ENCODE data around the gene SETD4. TPM values are rescaled to one million over a fixed set of nuclear protein-coding genes. Genes with fewer than 3 reads are reported as not detected.

Gene SETD4
- total and polyA plus RNA-seq, 2 of the 13 experiments (the other 11 are each of a cell fraction or from before 2014, with no cell fraction given) = 7.1 to 14.4 TPM

- DNase-seq (ENCODE audit: low spot score) = no peak
- intact Hi-C loops (cut with micrococcal nuclease; ENCODE audit: unreplicated experiment) (loop anchor here (10.0 kb wide), 1 partner anchor 1138 kb away; no protein-coding TSS in a partner anchor), in situ Hi-C loops (cut with HindIII; ENCODE audit: extremely low pct_ligation_motif_present, low pct_unique_long_range_greater_than_20kb) (no loop called here)
- Histone ChIP-seq H3K4me3 (replicated peaks in 1 of 3; ENCODE audit: insufficient read depth in 1 of 3, low read depth in 2 of 3, low read length in 3 of 3) (no peak overlapping the region), H3K79me2 (ENCODE audit: insufficient read depth, low read length) (no peaks in the 10 kb centered on the region), H3K27ac (ENCODE audit: extremely low read length, insufficient read depth, low read length) (no peak overlapping the region), H3K9me3 (ENCODE audit: low read length) (no peaks in the 10 kb centered on the region), H3K36me3 (replicated peaks in 1 of 2; ENCODE audit: control insufficient read depth in 1 of 2, insufficient read depth in 2 of 2, low read length in 2 of 2) (no peaks in the 10 kb centered on the region), H3K4me1 (ENCODE audit: insufficient read depth, low read length) (no peaks in the 10 kb centered on the region), H4K20me1 (ENCODE audit: insufficient read depth, low read length) (no peaks in the 10 kb centered on the region), H3K9ac (ENCODE audit: insufficient read depth, low read depth, low read length) (no peak overlapping the region), H3K4me2 (ENCODE audit: low read depth, low read length) (no peak overlapping the region), H3K27me3 (ENCODE audit: control insufficient read depth in 1 of 2, insufficient read depth in 2 of 2, low read length in 2 of 2) (peaks cover 0 to 2% of the 10 kb centered on the region in 2 experiments; a peak in 2 of 5 replicates), H2AFZ (ENCODE audit: low read length) (no peak overlapping the region)
- 56% methylated on average over 5 of the region's 6 CpGs for WGBS (ENCODE audit: low lambda C conversion rate)
- no TSS peak for BruUV-seq (replicated peaks)
- no peak for ATAC-seq
- CTCF ChIA-PET (ENCODE audit: low intra/inter-chr PET ratio, low total read pairs) = no interaction called here
- FAIRE-seq = no peak
- POLR2A ChIA-PET = no interaction called here
- TF ChIP-seq ZNF709 (CRISPR knock-in tag; IDR thresholded peaks at IDR 0.05) (no peak), YEATS4 (CRISPR knock-in tag; IDR thresholded peaks at IDR 0.05; ENCODE audit: borderline replicate concordance) (no peak), ZFP91 (CRISPR knock-in tag; IDR thresholded peaks at IDR 0.05; ENCODE audit: borderline replicate concordance) (no peak), PHB2 (IDR thresholded peaks at IDR 0.05; ENCODE audit: partially characterized antibody) (no peak), ZNF556 (CRISPR knock-in tag; IDR thresholded peaks at IDR 0.05; ENCODE audit: borderline replicate concordance) (no peak), EP300 (IDR thresholded peaks at IDR 0.05; ENCODE audit: low read depth in 2 of 2, low read length in 2 of 2) (no peak), EP300 (CRISPR knock-in tag; IDR thresholded peaks at IDR 0.05; ENCODE audit: borderline replicate concordance) (no peak), ZNF275 (CRISPR knock-in tag; IDR thresholded peaks at IDR 0.05; ENCODE audit: borderline replicate concordance) (no peak), FOXP1 (IDR thresholded peaks at IDR 0.05) (no peak), FOXP1 (CRISPR knock-in tag; IDR thresholded peaks at IDR 0.05) (no peak), RFX3 (CRISPR knock-in tag; IDR thresholded peaks at IDR 0.05) (no peak), ZBTB40 (IDR thresholded peaks at IDR 0.05) (no peak), ZBTB40 (CRISPR knock-in tag; IDR thresholded peaks at IDR 0.05) (no peak), ZNF839 (CRISPR knock-in tag; IDR thresholded peaks at IDR 0.05; ENCODE audit: borderline replicate concordance) (no peak)
Observed at GRCh38 chr21:36022427-36023091, 37.8 kb downstream of the SETD4 start.

All from HepG2 (cell line).